Activated CD8-positive, alpha-beta memory T cell treated with anti-CD3 and anti-CD28 coated beads for 24 hours (primary cell): ENCODE results near the gene ADCY1.

Source experiments
- DNase-seq: peaks from one replicate; pipeline ENCODE4 v3.0.0-alpha.2; 2020

The ADCY1 gene

GRCh38 chr7:45697576-45698136, 123.5 kb downstream of the ADCY1 start:
- DNase-seq, result peak; percentile 24

GRCh38 chr7:45698303-45699014, 124.3 kb downstream of the ADCY1 start:
- peak; percentile 24 for DNase-seq

- peak; percentile 21 for DNase-seq
Measured at GRCh38 chr7:45699015-45699309, 124.8 kb downstream of the ADCY1 start.

- DNase-seq, result peak; percentile 47
Measured at GRCh38 chr7:45699726-45700390, 125.7 kb downstream of the ADCY1 start.

- peak; percentile 9 for DNase-seq
Measured at GRCh38 chr7:45700556-45700955, 126.4 kb downstream of the ADCY1 start.

- no peak for DNase-seq
Measured at GRCh38 chr7:45701701-45702510, 127.7 kb downstream of the ADCY1 start.

GRCh38 chr7:45702751-45703150, 128.6 kb downstream of the ADCY1 start:
- peak; percentile 50 for DNase-seq

GRCh38 chr7:45703373-45703821, 129.2 kb downstream of the ADCY1 start:
- peak; percentile 30 for DNase-seq

GRCh38 chr7:45703911-45704682, 129.9 kb downstream of the ADCY1 start:
- DNase-seq, result peak; percentile 33

- no peak for DNase-seq
Measured at GRCh38 chr7:45704683-45705016, 130.5 kb downstream of the ADCY1 start.

GRCh38 chr7:45708046-45708950, 134.1 kb downstream of the ADCY1 start:
- peak; percentile 42 for DNase-seq

- no peak for DNase-seq
Measured at GRCh38 chr7:45709168-45710042, 135.2 kb downstream of the ADCY1 start.

- peak; percentile 43 for DNase-seq
Measured at GRCh38 chr7:45710271-45711160, 136.3 kb downstream of the ADCY1 start.

GRCh38 chr7:45711161-45711490, 137.0 kb downstream of the ADCY1 start:
- no peak for DNase-seq

GRCh38 chr7:45712057-45712689, 138.0 kb downstream of the ADCY1 start:
- no peak for DNase-seq

- DNase-seq, result peak; percentile 40
Measured at GRCh38 chr7:45712872-45713668, 138.9 kb downstream of the ADCY1 start.

- peak; percentile 47 for DNase-seq
Measured at GRCh38 chr7:45713669-45714520, 139.7 kb downstream of the ADCY1 start.

- DNase-seq, result no peak
Measured at GRCh38 chr7:45714521-45714820, 140.3 kb downstream of the ADCY1 start.
